ENCODE measurements around the gene KRTAP5-2.

KRTAP5-2 gene

GRCh38 chr11:1573903-1574237 is 24.2 kb downstream of the KRTAP5-2 start:
- no peak for TF ChIP-seq EZH2phosphoT487 (IDR thresholded peaks at IDR 0.05; ENCODE audit: borderline replicate concordance)
- TF ChIP-seq CTCF (conservative IDR thresholded peaks at IDR 0.05; ENCODE audit: low read length): no peak
- Histone ChIP-seq H3K9ac (ENCODE audit: low read depth, low read length, poor library complexity, severe bottlenecking) (no peak overlapping the region), H3K4me2 (ENCODE audit: low read depth, low read length, poor library complexity, severe bottlenecking) (peak overlapping the region; percentile 74), H3K27me3 (ENCODE audit: insufficient read depth, low read length, poor library complexity, severe bottlenecking) (no peaks in the 10 kb centered on the region), H3K36me3 (ENCODE audit: insufficient read depth, low read length) (no peaks in the 10 kb centered on the region), H3K4me3 (ENCODE audit: low read length, poor library complexity, severe bottlenecking) (no peak overlapping the region), H2AFZ (ENCODE audit: low read length) (no peak overlapping the region; the same call in 1 of the 2 replicates), H3F3A (ENCODE audit: low read depth) (no peaks in the 10 kb centered on the region), H4K20me1 (ENCODE audit: insufficient read depth, low read length, poor library complexity, severe bottlenecking) (no peaks in the 10 kb centered on the region), H3K4me1 (ENCODE audit: insufficient read depth, low read length, poor library complexity, severe bottlenecking) (no peaks in the 10 kb centered on the region), H3K79me2 (ENCODE audit: insufficient read depth, low read length) (no peaks in the 10 kb centered on the region), H3K9me2 (replicated peaks; ENCODE audit: low read depth, low read length) (no peaks in the 10 kb centered on the region), H3K9me3 (ENCODE audit: insufficient read depth, low read depth, low read length) (no peaks in the 10 kb centered on the region)

DNA sequence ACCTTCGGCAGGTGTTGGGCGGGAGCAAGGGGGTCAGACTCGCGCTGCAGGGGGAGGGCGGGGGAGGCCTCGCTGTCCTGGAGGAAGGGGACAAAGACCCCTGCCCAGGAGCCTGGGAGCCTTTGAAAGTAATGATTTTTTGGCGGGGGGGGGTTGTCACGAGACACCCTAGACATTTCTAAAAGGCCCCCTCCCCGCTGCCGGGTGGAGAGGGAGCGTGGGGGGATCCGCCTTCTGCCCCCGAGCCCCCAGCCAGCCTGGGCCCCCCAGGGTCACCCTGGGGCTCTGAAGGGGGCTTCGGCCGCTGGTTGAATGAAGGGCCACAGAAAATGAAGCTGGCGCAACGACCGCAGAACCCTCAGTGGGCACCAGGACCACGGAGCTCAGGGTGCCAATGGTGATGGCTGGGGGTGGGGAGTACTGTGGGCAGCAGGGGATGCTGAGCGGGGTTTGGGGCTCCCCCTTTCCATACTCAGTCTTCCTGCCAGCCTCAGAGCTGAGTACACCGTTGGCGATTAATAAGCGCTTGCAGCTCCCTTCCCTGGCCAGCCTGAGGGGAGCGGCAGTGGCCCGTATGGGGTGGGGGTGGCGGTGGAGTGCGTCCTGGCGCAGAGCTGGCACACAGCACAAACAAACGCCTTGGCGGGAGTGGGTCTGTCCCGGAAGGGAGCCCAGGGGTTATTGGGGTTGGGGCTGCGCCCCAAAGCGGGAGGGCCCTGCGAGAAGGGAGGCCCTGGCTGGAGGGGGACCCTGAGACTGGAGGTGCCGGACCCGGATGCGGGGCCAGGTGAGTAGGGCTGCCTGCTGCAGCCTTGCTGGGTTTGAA is 24.8 kb downstream of the KRTAP5-2 start:
- Histone ChIP-seq H3K9me2 (replicated peaks; ENCODE audit: low read depth, low read length) (no peaks in the 10 kb centered on the region), H3K9me3 (ENCODE audit: insufficient read depth, low read depth, low read length) (no peaks in the 10 kb centered on the region), H3F3A (ENCODE audit: low read depth) (no peaks in the 10 kb centered on the region), H3K4me3 (ENCODE audit: low read length, poor library complexity, severe bottlenecking) (no peak overlapping the region), H2AFZ (ENCODE audit: low read length) (no peak overlapping the region), H3K79me2 (ENCODE audit: insufficient read depth, low read length) (no peaks in the 10 kb centered on the region), H3K4me2 (ENCODE audit: low read depth, low read length, poor library complexity, severe bottlenecking) (no peak overlapping the region), H3K36me3 (ENCODE audit: insufficient read depth, low read length) (no peaks in the 10 kb centered on the region), H3K9ac (ENCODE audit: low read depth, low read length, poor library complexity, severe bottlenecking) (no peak overlapping the region), H4K20me1 (ENCODE audit: insufficient read depth, low read length, poor library complexity, severe bottlenecking) (no peaks in the 10 kb centered on the region), H3K27me3 (ENCODE audit: insufficient read depth, low read length, poor library complexity, severe bottlenecking) (no peaks in the 10 kb centered on the region), H3K4me1 (ENCODE audit: insufficient read depth, low read length, poor library complexity, severe bottlenecking) (no peaks in the 10 kb centered on the region)
- TF ChIP-seq CTCF (conservative IDR thresholded peaks at IDR 0.05; ENCODE audit: low read length) (no peak), EZH2phosphoT487 (IDR thresholded peaks at IDR 0.05; ENCODE audit: borderline replicate concordance) (no peak)

- Histone ChIP-seq H3K9ac (ENCODE audit: low read depth, low read length, poor library complexity, severe bottlenecking) (no peak within 1 kb of the TSS), H3K4me2 (ENCODE audit: low read depth, low read length, poor library complexity, severe bottlenecking) (no peak within 1 kb of the TSS), H3F3A (ENCODE audit: low read depth) (no peaks in the 10 kb centered on the region), H2AFZ (ENCODE audit: low read length) (no peak within 1 kb of the TSS), H3K4me3 (ENCODE audit: low read length, poor library complexity, severe bottlenecking) (no peak within 1 kb of the TSS), H4K20me1 (ENCODE audit: insufficient read depth, low read length, poor library complexity, severe bottlenecking) (no peaks in the 10 kb centered on the region), H3K4me1 (ENCODE audit: insufficient read depth, low read length, poor library complexity, severe bottlenecking) (no peaks in the 10 kb centered on the region), H3K9me3 (ENCODE audit: insufficient read depth, low read depth, low read length) (no peaks in the 10 kb centered on the region), H3K9me2 (replicated peaks; ENCODE audit: low read depth, low read length) (no peaks in the 10 kb centered on the region), H3K27me3 (ENCODE audit: insufficient read depth, low read length, poor library complexity, severe bottlenecking) (no peaks in the 10 kb centered on the region), H3K79me2 (ENCODE audit: insufficient read depth, low read length) (no peaks in the 10 kb centered on the region), H3K36me3 (ENCODE audit: insufficient read depth, low read length) (no peaks in the 10 kb centered on the region)
- TF ChIP-seq EZH2phosphoT487 (IDR thresholded peaks at IDR 0.05; ENCODE audit: borderline replicate concordance): no peak
- no peak for TF ChIP-seq CTCF (conservative IDR thresholded peaks at IDR 0.05; ENCODE audit: low read length)
Measured at GRCh38 chr11:1572197-1573076, 25.7 kb downstream of the KRTAP5-2 start, which contains the start of gene DUSP8. Gene DUSP8 (minus strand): TSS chr11:1572271. CDS start chr11:1565826, 6,445 bp downstream.

All from Loucy (cell line).